GM18517 (cell line): ENCODE measurements around the gene MAOB.

Experiments used
- ATAC-seq: cut with Tn5 transposase; IDR thresholded peaks from one replicate; pipeline ENCODE4 v1.9.1; 2021; ENCODE audit warnings: mild to moderate bottlenecking, moderate library complexity; ENCODE audit not compliant: unreplicated experiment

Gene MAOB

GRCh38 chrX:43718956-43719355 lies 163.3 kb downstream of the MAOB start:
- no peak for ATAC-seq

- ATAC-seq, result no peak
Observed at GRCh38 chrX:43718546-43718945, 163.7 kb downstream of the MAOB start.

GRCh38 chrX:43718081-43718480 lies 164.2 kb downstream of the MAOB start:
- no peak for ATAC-seq

- ATAC-seq, result no peak
Observed at GRCh38 chrX:43717161-43717560, 165.1 kb downstream of the MAOB start.

GRCh38 chrX:43716696-43717095 lies 165.6 kb downstream of the MAOB start:
- no peak for ATAC-seq
